SJCRH30 (cell line): ENCODE data around the gene FAM107B. TPM values are rescaled to one million over a fixed set of nuclear protein-coding genes. Genes with fewer than 3 reads are reported as not detected.

Source experiments
- DNase-seq, 2 experiments: peaks; one replicate each; pipeline ENCODE4 v3.0.0-alpha.2; 2015 to 2020
- H3K27ac ChIP-seq: fragments of 250-450 bp; sonication (Bioruptor Pico); 2 replicates; pipeline ENCODE4 v1.5.1; 2020; ENCODE audit warnings: mild to moderate bottlenecking, moderate library complexity
- H3K27me3 ChIP-seq: fragments of 250-450 bp; sonication (Bioruptor Pico); 2 replicates; pipeline ENCODE4 v1.5.1; 2020; ENCODE audit warnings: mild to moderate bottlenecking, moderate library complexity
- H3K36me3 ChIP-seq: fragments of 250-450 bp; sonication (Bioruptor Pico); 2 replicates; pipeline ENCODE4 v1.5.1; 2020; ENCODE audit warnings: mild to moderate bottlenecking, moderate library complexity
- H3K4me1 ChIP-seq: fragments of 250-450 bp; sonication (Bioruptor Pico); 2 replicates; pipeline ENCODE4 v1.5.1; 2020; ENCODE audit warnings: mild to moderate bottlenecking, moderate library complexity
- H3K4me3 ChIP-seq: fragments of 250-450 bp; sonication (Bioruptor Pico); 2 replicates; pipeline ENCODE4 v1.5.1; 2020; ENCODE audit warnings: mild to moderate bottlenecking, moderate library complexity
- H3K9me3 ChIP-seq: fragments of 250-450 bp; sonication (Bioruptor Pico); replicated peaks from 2 replicates; pipeline ENCODE4 v1.5.1; 2020; ENCODE audit warnings: mild to moderate bottlenecking, moderate library complexity
- total RNA-seq: library from RNA; depleted of rRNA; stranded (reverse); fragments of >200 nt; shearing (Covaris generic); gene quantifications from 2 replicates; pipeline ENCODE4 v1.2.3, GENCODE V29; 2014

The FAM107B gene
- total RNA-seq, 1 experiment from 2014 or later = 21.7 TPM

GRCh38 chr10:14563359-14563940, 211.2 kb downstream of the FAM107B start:
- Histone ChIP-seq H3K27ac (no peak overlapping the region), H3K27me3 (no peaks in the 10 kb centered on the region), H3K4me1 (no peaks in the 10 kb centered on the region), H3K36me3 (no peaks in the 10 kb centered on the region), H3K9me3 (no peaks in the 10 kb centered on the region), H3K4me3 (no peak overlapping the region)
- DNase-seq = no peak

- Histone ChIP-seq H3K4me3 (no peak overlapping the region), H3K4me1 (no peaks in the 10 kb centered on the region), H3K27ac (no peak overlapping the region), H3K9me3 (no peaks in the 10 kb centered on the region), H3K36me3 (no peaks in the 10 kb centered on the region), H3K27me3 (no peaks in the 10 kb centered on the region)
- DNase-seq = no peak
Observed at GRCh38 chr10:14563076-14563336, 211.7 kb downstream of the FAM107B start.

GRCh38 chr10:14562218-14563075, 212.2 kb downstream of the FAM107B start:
- DNase-seq = no peak
- no peaks in the 10 kb centered on the region for H3K27me3 ChIP-seq
- no peaks in the 10 kb centered on the region for H3K36me3 ChIP-seq
- no peaks in the 10 kb centered on the region for H3K9me3 ChIP-seq
- no peak overlapping the region for H3K4me3 ChIP-seq
- H3K4me1 ChIP-seq = no peaks in the 10 kb centered on the region
- no peak overlapping the region for H3K27ac ChIP-seq

- Histone ChIP-seq H3K4me1 (no peaks in the 10 kb centered on the region), H3K36me3 (no peaks in the 10 kb centered on the region), H3K27ac (no peak overlapping the region), H3K27me3 (no peaks in the 10 kb centered on the region), H3K9me3 (no peaks in the 10 kb centered on the region), H3K4me3 (no peak overlapping the region)
- DNase-seq = no peak
Observed at GRCh38 chr10:14560791-14561765, 213.6 kb downstream of the FAM107B start.

- H3K27ac ChIP-seq = no peak overlapping the region
Observed at GRCh38 chr10:14560274-14560673, 214.4 kb downstream of the FAM107B start.

GRCh38 chr10:14558025-14558424, 216.7 kb downstream of the FAM107B start:
- no peaks in the 10 kb centered on the region for H3K9me3 ChIP-seq
- no peaks in the 10 kb centered on the region for H3K27me3 ChIP-seq
- no peaks in the 10 kb centered on the region for H3K36me3 ChIP-seq
- H3K4me3 ChIP-seq = no peak overlapping the region
- no peak overlapping the region for H3K27ac ChIP-seq
- no peaks in the 10 kb centered on the region for H3K4me1 ChIP-seq
- no peak for DNase-seq

More at GRCh38 chr10:14560274-14560673, 214.4 kb downstream of the FAM107B start:
- H3K27me3 ChIP-seq = no peaks in the 10 kb centered on the region
- DNase-seq = peak in 1 of 2 experiments; percentile 9
- H3K36me3 ChIP-seq = no peaks in the 10 kb centered on the region
- no peaks in the 10 kb centered on the region for H3K9me3 ChIP-seq
- no peaks in the 10 kb centered on the region for H3K4me1 ChIP-seq
- H3K4me3 ChIP-seq = no peak overlapping the region

GRCh38 chr10:14557567-14557966, 217.1 kb downstream of the FAM107B start:
- Histone ChIP-seq H3K9me3 (no peaks in the 10 kb centered on the region), H3K36me3 (no peaks in the 10 kb centered on the region), H3K27me3 (no peaks in the 10 kb centered on the region), H3K4me1 (no peaks in the 10 kb centered on the region), H3K27ac (no peak overlapping the region), H3K4me3 (no peak overlapping the region)
- no peak for DNase-seq

GRCh38 chr10:14556285-14556956, 218.3 kb downstream of the FAM107B start:
- peak in 1 of 2 experiments; percentile 8 for DNase-seq
- no peaks in the 10 kb centered on the region for H3K9me3 ChIP-seq
- no peak overlapping the region for H3K4me3 ChIP-seq

GRCh38 chr10:14555807-14556206, 218.9 kb downstream of the FAM107B start:
- no peak overlapping the region for H3K27ac ChIP-seq
- DNase-seq = no peak

More at GRCh38 chr10:14556285-14556956, 218.3 kb downstream of the FAM107B start:
- Histone ChIP-seq H3K27me3 (no peaks in the 10 kb centered on the region), H3K27ac (no peak overlapping the region), H3K36me3 (no peaks in the 10 kb centered on the region), H3K4me1 (no peaks in the 10 kb centered on the region)

GRCh38 chr10:14554491-14555205, 220.0 kb downstream of the FAM107B start:
- no peaks in the 10 kb centered on the region for H3K36me3 ChIP-seq
- no peak for DNase-seq
- H3K4me3 ChIP-seq = no peak overlapping the region
- H3K9me3 ChIP-seq = no peaks in the 10 kb centered on the region
- no peaks in the 10 kb centered on the region for H3K4me1 ChIP-seq
- no peak overlapping the region for H3K27ac ChIP-seq
- H3K27me3 ChIP-seq = no peaks in the 10 kb centered on the region

More at GRCh38 chr10:14555807-14556206, 218.9 kb downstream of the FAM107B start:
- no peaks in the 10 kb centered on the region for H3K27me3 ChIP-seq
- H3K4me1 ChIP-seq = no peaks in the 10 kb centered on the region
- H3K4me3 ChIP-seq = no peak overlapping the region
- no peaks in the 10 kb centered on the region for H3K9me3 ChIP-seq
- H3K36me3 ChIP-seq = no peaks in the 10 kb centered on the region

- DNase-seq = no peak
- Histone ChIP-seq H3K36me3 (no peaks in the 10 kb centered on the region), H3K9me3 (no peaks in the 10 kb centered on the region), H3K4me1 (no peaks in the 10 kb centered on the region), H3K27ac (no peak overlapping the region), H3K27me3 (no peaks in the 10 kb centered on the region), H3K4me3 (no peak overlapping the region)
Observed at GRCh38 chr10:14554091-14554490, 220.6 kb downstream of the FAM107B start.

GRCh38 chr10:14553448-14553847, 221.2 kb downstream of the FAM107B start:
- H3K4me1 ChIP-seq = no peaks in the 10 kb centered on the region
- DNase-seq = no peak
- H3K36me3 ChIP-seq = no peaks in the 10 kb centered on the region
- no peak overlapping the region for H3K27ac ChIP-seq
- no peak overlapping the region for H3K4me3 ChIP-seq
- H3K27me3 ChIP-seq = no peaks in the 10 kb centered on the region
- no peaks in the 10 kb centered on the region for H3K9me3 ChIP-seq

- Histone ChIP-seq H3K27ac (no peak overlapping the region), H3K4me1 (no peaks in the 10 kb centered on the region), H3K9me3 (no peaks in the 10 kb centered on the region), H3K27me3 (no peaks in the 10 kb centered on the region), H3K36me3 (no peaks in the 10 kb centered on the region), H3K4me3 (no peak overlapping the region)
- DNase-seq = no peak
Observed at GRCh38 chr10:14552015-14552414, 222.7 kb downstream of the FAM107B start.

GRCh38 chr10:14550471-14550981, 224.2 kb downstream of the FAM107B start:
- H3K4me1 ChIP-seq = no peaks in the 10 kb centered on the region
- H3K27ac ChIP-seq = no peak overlapping the region
- no peaks in the 10 kb centered on the region for H3K27me3 ChIP-seq
- no peaks in the 10 kb centered on the region for H3K9me3 ChIP-seq
- no peak overlapping the region for H3K4me3 ChIP-seq
- DNase-seq = no peak
- H3K36me3 ChIP-seq = no peaks in the 10 kb centered on the region
